A549 (cell line): ENCODE data around the gene PNPLA8. TPM values are rescaled to one million over a fixed set of nuclear protein-coding genes. Genes with fewer than 3 reads are reported as not detected.
"Not testable (repeated sequence)": the region's sequence is repeated elsewhere in the genome, so short reads cannot be mapped to it uniquely, and the experiment has no call there.

ENCODE experiments used
- ATAC-seq, 2 experiments: fragments of 200-7000 bp in 1 of 2; fragments of >200 bp in 1 of 2; cut with Nextera tagmentation in 1 of 2; cut with Tn5 transposase in 1 of 2; 3 replicates each; pipeline versions ENCODE4 v1.8.0 to v1.9.1; 2018 to 2020; ENCODE audit warnings: mild to moderate bottlenecking in 1 of 2, moderate library complexity in 1 of 2
- CTCF ChIA-PET: fragments of 300-600 bp; sonication (Branson Sonifier 250); formaldehyde crosslinking; extraction: SDS; loops from one replicate; lab custom pipeline; 2021; ENCODE audit warnings: antibody characterized with exemption, inconsistent platforms; lab: Yijun Ruan, JAX
- POLR2A ChIA-PET: fragments of 350-600 bp; formaldehyde crosslinking; extraction: SDS; loops from one replicate; lab custom pipeline; 2021; ENCODE audit warnings: antibody characterized with exemption, inconsistent platforms; lab: Yijun Ruan, JAX
- DNase-seq, 2 experiments: peaks; one replicate each; pipeline versions ENCODE4 v3.0.0 to v3.0.0-alpha.2; 2011 to 2016; ENCODE audit warnings: low read depth in 1 of 2, low spot score in 1 of 2
- FAIRE-seq: peaks from 2 replicates; lab custom pipeline; 2011; peaks lifted over from hg19 to GRCh38; lab: Jason Lieb, UNC
- H3K27ac ChIP-seq, 2 experiments: fragments of >200 bp; sonication (Bioruptor Twin); formaldehyde crosslinking; 3 replicates each; pipeline ENCODE4 v1.5.1; 2016 to 2017
- H3K4me1 ChIP-seq: fragments of >200 bp; sonication (Bioruptor Twin); formaldehyde crosslinking; 3 replicates; pipeline ENCODE4 v1.6.1; 2016
- H3K4me2 ChIP-seq: fragments of >200 bp; sonication (Bioruptor Twin); formaldehyde crosslinking; 3 replicates; pipeline ENCODE4 v1.6.1; 2016
- H3K4me3 ChIP-seq: fragments of >200 bp; sonication (Bioruptor Twin); formaldehyde crosslinking; 3 replicates; pipeline ENCODE4 v1.5.1; 2016
- H3K9me3 ChIP-seq: fragments of >200 bp; sonication (Bioruptor Twin); formaldehyde crosslinking; 3 replicates; pipeline ENCODE4 v1.6.1; 2016
- BHLHE40 ChIP-seq: IDR thresholded peaks from 2 replicates; pipeline ENCODE4 v1.6.1; 2012; ENCODE audit warnings: low read depth, low read length, inconsistent platforms
- CEBPB ChIP-seq, 2 experiments: fragments of >200 bp in 1 of 2; sonication (Bioruptor Twin) in 1 of 2; formaldehyde crosslinking in 1 of 2; IDR thresholded peaks; 2 replicates each; pipeline ENCODE4 v1.6.1; 2012 to 2016
- CHD4 ChIP-seq: fragments of 200-600 bp; sonication (generic); IDR thresholded peaks from 2 replicates; pipeline ENCODE4 v1.6.1; 2016; ENCODE audit warnings: antibody characterized with exemption, mild to moderate bottlenecking, borderline replicate concordance
- EHMT2 ChIP-seq: fragments of 200-600 bp; sonication (generic); IDR thresholded peaks from 2 replicates; pipeline ENCODE4 v1.6.1; 2016; ENCODE audit warnings: antibody characterized with exemption, low read depth, mild to moderate bottlenecking, moderate library complexity
- EP300 ChIP-seq, 2 experiments: fragments of >200 bp; sonication (Bioruptor Twin); formaldehyde crosslinking; IDR thresholded peaks; 2 replicates in 1 of 2; 3 replicates in 1 of 2; pipeline ENCODE4 v1.6.1; 2016 to 2017
- FOSB ChIP-seq: fragments of 250-450 bp; sonication (Bioruptor Pico); IDR thresholded peaks from 2 replicates; pipeline ENCODE4 v1.5.0; 2020; ENCODE audit warnings: mild to moderate bottlenecking, moderate library complexity
- FOSL2 ChIP-seq, 2 experiments: fragments of 450-650 bp in 1 of 2; fragments of >200 bp in 1 of 2; sonication (Bioruptor Twin) in 1 of 2; formaldehyde crosslinking; IDR thresholded peaks; 2 replicates each; pipeline versions ENCODE4 v1.5.0 to v1.6.1; 2016 to 2020; ENCODE audit warnings: mild to moderate bottlenecking in 1 of 2, moderate library complexity in 1 of 2
- FOXS1 ChIP-seq: fragments of 250-450 bp; sonication (Bioruptor Pico); IDR thresholded peaks from 2 replicates; pipeline ENCODE4 v1.5.0; 2020; ENCODE audit warnings: mild to moderate bottlenecking, moderate library complexity
- HDAC2 ChIP-seq: fragments of 200-600 bp; sonication (generic); IDR thresholded peaks from 2 replicates; pipeline ENCODE4 v1.6.1; 2016
- HES2 ChIP-seq: fragments of >200 bp; sonication (Bioruptor Twin); formaldehyde crosslinking; IDR thresholded peaks from 2 replicates; pipeline ENCODE4 v1.6.1; 2016
- HOXA7 ChIP-seq: fragments of 250-450 bp; sonication (Bioruptor Pico); IDR thresholded peaks from 2 replicates; pipeline ENCODE4 v1.5.0; 2020; ENCODE audit warnings: mild to moderate bottlenecking, moderate library complexity
- HOXB13 ChIP-seq: fragments of 250-450 bp; sonication (Bioruptor Pico); IDR thresholded peaks from 2 replicates; pipeline ENCODE4 v1.5.0; 2020; ENCODE audit warnings: low read depth, mild to moderate bottlenecking, moderate library complexity
- KDM5A ChIP-seq: fragments of 200-600 bp; sonication (generic); IDR thresholded peaks from 2 replicates; pipeline ENCODE4 v1.6.1; 2016; ENCODE audit warnings: antibody characterized with exemption, mild to moderate bottlenecking
- MAFK ChIP-seq: fragments of 450-650 bp; IDR thresholded peaks from 2 replicates; pipeline ENCODE4 v1.6.1; 2014; ENCODE audit not compliant: partially characterized antibody
- MAZ ChIP-seq: fragments of 150-350 bp; IDR thresholded peaks from 2 replicates; pipeline ENCODE4 v1.6.1; 2014; ENCODE audit warnings: antibody characterized with exemption, low read depth, low read length, borderline replicate concordance
- NFE2L2 ChIP-seq: fragments of 150-350 bp; conservative IDR thresholded peaks from 2 replicates; pipeline ENCODE4 v1.6.1; 2014; ENCODE audit warnings: low read length
- NPAS2 ChIP-seq: fragments of 250-450 bp; sonication (Bioruptor Pico); IDR thresholded peaks from 2 replicates; pipeline ENCODE4 v1.8.0; 2022; ENCODE audit warnings: mild to moderate bottlenecking, moderate library complexity, borderline replicate concordance
- POLR2A ChIP-seq: IDR thresholded peaks from 2 replicates; pipeline ENCODE4 v1.6.1; 2012; ENCODE audit warnings: mild to moderate bottlenecking, low read length
- RCOR1 ChIP-seq: fragments of 150-350 bp; IDR thresholded peaks from 2 replicates; pipeline ENCODE4 v1.6.1; 2014; ENCODE audit warnings: antibody characterized with exemption, low read length, low read depth
- RFX5 ChIP-seq: fragments of 450-650 bp; IDR thresholded peaks from 2 replicates; pipeline ENCODE4 v1.7.1; 2014; ENCODE audit warnings: antibody characterized with exemption, mild to moderate bottlenecking, moderate library complexity
- SREBF2 ChIP-seq: fragments of 450-650 bp; IDR thresholded peaks from 2 replicates; pipeline ENCODE4 v1.6.1; 2014; ENCODE audit warnings: mild to moderate bottlenecking, moderate library complexity
- TFCP2L1 ChIP-seq: fragments of 250-450 bp; sonication (Bioruptor Pico); IDR thresholded peaks from 2 replicates; pipeline ENCODE4 v1.5.0; 2021; ENCODE audit warnings: mild to moderate bottlenecking
- TP53 ChIP-seq: fragments of 250-450 bp; sonication (Bioruptor Pico); IDR thresholded peaks from 2 replicates; pipeline ENCODE4 v1.5.0; 2021; ENCODE audit warnings: mild to moderate bottlenecking, moderate library complexity
- USF2 ChIP-seq: fragments of 450-650 bp; IDR thresholded peaks from 2 replicates; pipeline ENCODE4 v1.6.1; 2014; ENCODE audit warnings: antibody characterized with exemption
- ZFP36 ChIP-seq: fragments of 450-650 bp; IDR thresholded peaks from 2 replicates; pipeline ENCODE4 v1.6.1; 2014; ENCODE audit warnings: borderline replicate concordance; ENCODE audit not compliant: partially characterized antibody
- WGBS: methylation state at CpG from one replicate; pipeline ENCODE4 v1.1.6; 2017; ENCODE audit errors: missing lambda C conversion rate; 5-methylcytosine and 5-hydroxymethylcytosine counted together
- polyA plus RNA-seq, 4 experiments: library from polyadenylated mRNA; depleted of rRNA in 3 of 4; stranded (reverse); fragments of >200 nt; fragmentation: RNase III in 1 of 4; extraction: RNeasy Plus Mini Kit Qiagen cat#74134 plus additional on column Dnase treatment in 1 of 4; gene quantifications; 2 replicates in 3 of 4; 3 replicates in 1 of 4; pipeline ENCODE4 v1.2.3, GENCODE V29; 2011 to 2017

The PNPLA8 gene
- polyA plus RNA-seq, 2 of the 4 experiments (the other 2 are of a cell fraction) = 16.1 to 29.6 TPM

GRCh38 chr7:108511939-108512338 is 14.0 kb downstream of the PNPLA8 start:
- Histone ChIP-seq H3K4me1 (no peaks in the 10 kb centered on the region), H3K27ac (no peak overlapping the region), H3K4me2 (no peak overlapping the region), H3K9me3 (no peaks in the 10 kb centered on the region), H3K4me3 (no peak overlapping the region)
- TF ChIP-seq EP300 (IDR thresholded peaks at IDR 0.05) (no peak), RCOR1 (no peak), EHMT2 (no peak), KDM5A (no peak), TFCP2L1 (CRISPR knock-in tag) (no peak), ZFP36 (no peak), BHLHE40 (no peak), NPAS2 (CRISPR knock-in tag) (no peak), SREBF2 (no peak), USF2 (no peak), CEBPB (IDR thresholded peaks at IDR 0.05) (no peak), FOSB (CRISPR knock-in tag) (no peak)
- FAIRE-seq (no peak), DNase-seq (no peak), ATAC-seq (no peak)
- 65% methylated on average over 4 of the region's 4 CpGs for WGBS
- CTCF ChIA-PET = interaction anchor here (1.7 to 1.9 kb wide), 2 partner anchors 15 to 330 kb away, joined by 4 to 6 read pairs; no protein-coding TSS in a partner anchor
- POLR2A ChIA-PET = no interaction called here

- H3K4me3 ChIP-seq, H3K4me2 ChIP-seq, H3K4me1 ChIP-seq, POLR2A ChIA-PET, FAIRE-seq, ATAC-seq, H3K9me3 ChIP-seq, DNase-seq, H3K27ac ChIP-seq: not testable (repeated sequence)
- CTCF ChIA-PET = interaction anchor here (1.1 kb wide), 1 partner anchor 35 kb away, joined by 7 read pairs; no protein-coding TSS in a partner anchor
- WGBS = 93% methylated on average over 3 of the region's 3 CpGs
Observed at GRCh38 chr7:108504576-108504975, 21.4 kb downstream of the PNPLA8 start.

- Histone ChIP-seq H3K27ac (no peak overlapping the region), H3K9me3 (no peaks in the 10 kb centered on the region), H3K4me2 (no peak overlapping the region), H3K4me1 (no peaks in the 10 kb centered on the region), H3K4me3 (no peak overlapping the region)
- 87% methylated on average over 5 of the region's 5 CpGs for WGBS
- FAIRE-seq = no peak
- POLR2A ChIA-PET = interaction anchor here (0.9 kb wide), 1 partner anchor 22 kb away, joined by 4 read pairs; the partner anchor contains the start of gene PNPLA8
- ATAC-seq = no peak
- CTCF ChIA-PET = interaction anchor here (1.1 to 1.2 kb wide), 2 partner anchors 10 to 34 kb away, joined by 4 to 7 read pairs; no protein-coding TSS in a partner anchor
- TF ChIP-seq FOSL2 (IDR thresholded peaks at IDR 0.05) (no peak), FOSL2 (CRISPR knock-in tag; IDR thresholded peaks at IDR 0.05) (no peak), HOXB13 (CRISPR knock-in tag) (no peak), KDM5A (no peak), TFCP2L1 (CRISPR knock-in tag) (no peak), RFX5 (no peak), CHD4 (no peak), NFE2L2 (no peak), MAFK (no peak), MAZ (no peak), HES2 (no peak), EP300 (IDR thresholded peaks at IDR 0.05) (no peak), HDAC2 (no peak), HOXA7 (no peak), POLR2A (no peak), FOXS1 (CRISPR knock-in tag) (no peak), TP53 (CRISPR knock-in tag) (no peak), SREBF2 (no peak)
- TF ChIP-seq, all 56 proteins: peak for 0
- no peak for DNase-seq
Observed at GRCh38 chr7:108503112-108504026, 22.6 kb downstream of the PNPLA8 start.
